ENCODE data around the gene NTSR1. TPM values are rescaled to one million over a fixed set of nuclear protein-coding genes. Genes with fewer than 3 reads are reported as not detected.
A peak's percentile ranks its signal among the peaks of the same experiment; 100 is the strongest.

NTSR1 gene
- polyA plus RNA-seq, 3 donors, result 0.35 to 2.5 (median 0.40) TPM

DNA sequence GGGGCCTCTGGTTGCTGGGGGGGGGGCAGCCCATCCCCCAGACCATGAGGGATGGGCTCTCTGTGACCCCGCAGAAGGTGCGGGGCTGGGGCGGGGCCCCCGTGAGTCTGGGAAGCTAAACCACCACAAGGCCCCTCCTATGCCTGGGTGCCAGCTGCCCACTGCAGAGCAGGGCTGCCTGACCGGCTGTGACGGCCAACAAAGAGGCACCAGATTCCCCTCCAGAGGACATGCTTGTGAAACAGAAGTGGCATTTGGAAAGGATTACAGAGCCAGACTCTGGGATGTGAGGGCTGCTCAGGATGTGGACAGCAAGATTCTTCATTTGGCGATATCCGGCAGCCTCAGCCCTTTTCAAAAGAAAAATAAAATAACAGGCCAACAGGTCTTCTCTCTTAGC, 16.5 kb upstream of the NTSR1 start:
- Mint-ChIP-seq H3K36me3 (no peaks in the 10 kb centered on the region), H3K27me3 (ENCODE audit: low read depth in 3 of 3) (peaks cover 4 to 18% (median 8%) of the 10 kb centered on the region in 3 donors), H3K4me1 (peaks cover 42% of the 10 kb centered on the region), H3K9me3 (peaks cover 0 to 1% (median 0%) of the 10 kb centered on the region in 7 donors), H3K27ac (no peak overlapping the region), H3K4me3 (no peak overlapping the region)
- no peaks in the 10 kb centered on the region for H3K27me3 ChIP-seq (ENCODE audit: control insufficient read depth in 2 of 2, insufficient read depth in 2 of 2, low read length in 2 of 2)
- peaks cover 33 to 49% of the 10 kb centered on the region in 2 donors for H3K4me1 ChIP-seq (ENCODE audit: control insufficient read depth in 1 of 2, insufficient read depth in 2 of 2, low read length in 2 of 2)
- DNase-seq, result no peak
- H4K20me1 ChIP-seq (ENCODE audit: insufficient read depth, low read length), result no peaks in the 10 kb centered on the region
- no peak overlapping the region for H2AFZ ChIP-seq (ENCODE audit: insufficient read depth, low read depth, low read length, poor library complexity, severe bottlenecking)
- no peak overlapping the region for H3K4me2 ChIP-seq (replicated peaks; ENCODE audit: extremely low read depth, low read length, poor library complexity, severe bottlenecking)
- no peaks in the 10 kb centered on the region for H3K79me2 ChIP-seq (ENCODE audit: insufficient read depth, low read length)
- TF ChIP-seq, protein P1, sequence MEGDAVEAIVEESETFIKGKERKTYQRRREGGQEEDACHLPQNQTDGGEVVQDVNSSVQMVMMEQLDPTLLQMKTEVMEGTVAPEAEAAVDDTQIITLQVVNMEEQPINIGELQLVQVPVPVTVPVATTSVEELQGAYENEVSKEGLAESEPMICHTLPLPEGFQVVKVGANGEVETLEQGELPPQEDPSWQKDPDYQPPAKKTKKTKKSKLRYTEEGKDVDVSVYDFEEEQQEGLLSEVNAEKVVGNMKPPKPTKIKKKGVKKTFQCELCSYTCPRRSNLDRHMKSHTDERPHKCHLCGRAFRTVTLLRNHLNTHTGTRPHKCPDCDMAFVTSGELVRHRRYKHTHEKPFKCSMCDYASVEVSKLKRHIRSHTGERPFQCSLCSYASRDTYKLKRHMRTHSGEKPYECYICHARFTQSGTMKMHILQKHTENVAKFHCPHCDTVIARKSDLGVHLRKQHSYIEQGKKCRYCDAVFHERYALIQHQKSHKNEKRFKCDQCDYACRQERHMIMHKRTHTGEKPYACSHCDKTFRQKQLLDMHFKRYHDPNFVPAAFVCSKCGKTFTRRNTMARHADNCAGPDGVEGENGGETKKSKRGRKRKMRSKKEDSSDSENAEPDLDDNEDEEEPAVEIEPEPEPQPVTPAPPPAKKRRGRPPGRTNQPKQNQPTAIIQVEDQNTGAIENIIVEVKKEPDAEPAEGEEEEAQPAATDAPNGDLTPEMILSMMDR (IDR thresholded peaks at IDR 0.05), result no peak
- H3K27ac ChIP-seq (ENCODE audit: low read depth in 1 of 2, low read length in 2 of 2), result no peak overlapping the region
- no peak overlapping the region for H3K4me3 ChIP-seq (replicated peaks in 1 of 3; ENCODE audit: low read depth in 2 of 3, low read length in 3 of 3)
- intact Hi-C loops (cut with micrococcal nuclease), result no loop called here
- H3K9ac ChIP-seq (ENCODE audit: insufficient read depth, low read length, poor library complexity, severe bottlenecking), result no peak overlapping the region
- H3K36me3 ChIP-seq (replicated peaks in 1 of 2; ENCODE audit: control insufficient read depth in 1 of 2, insufficient read depth in 2 of 2, low read length in 2 of 2), result no peaks in the 10 kb centered on the region
- WGBS (ENCODE audit: insufficient coverage), result 60% methylated on average over 1 of the region's 8 CpGs
- H3K9me3 ChIP-seq (replicated peaks in 1 of 2; ENCODE audit: control insufficient read depth in 1 of 2, insufficient read depth in 1 of 2, low read length in 2 of 2), result no peaks in the 10 kb centered on the region

DNA sequence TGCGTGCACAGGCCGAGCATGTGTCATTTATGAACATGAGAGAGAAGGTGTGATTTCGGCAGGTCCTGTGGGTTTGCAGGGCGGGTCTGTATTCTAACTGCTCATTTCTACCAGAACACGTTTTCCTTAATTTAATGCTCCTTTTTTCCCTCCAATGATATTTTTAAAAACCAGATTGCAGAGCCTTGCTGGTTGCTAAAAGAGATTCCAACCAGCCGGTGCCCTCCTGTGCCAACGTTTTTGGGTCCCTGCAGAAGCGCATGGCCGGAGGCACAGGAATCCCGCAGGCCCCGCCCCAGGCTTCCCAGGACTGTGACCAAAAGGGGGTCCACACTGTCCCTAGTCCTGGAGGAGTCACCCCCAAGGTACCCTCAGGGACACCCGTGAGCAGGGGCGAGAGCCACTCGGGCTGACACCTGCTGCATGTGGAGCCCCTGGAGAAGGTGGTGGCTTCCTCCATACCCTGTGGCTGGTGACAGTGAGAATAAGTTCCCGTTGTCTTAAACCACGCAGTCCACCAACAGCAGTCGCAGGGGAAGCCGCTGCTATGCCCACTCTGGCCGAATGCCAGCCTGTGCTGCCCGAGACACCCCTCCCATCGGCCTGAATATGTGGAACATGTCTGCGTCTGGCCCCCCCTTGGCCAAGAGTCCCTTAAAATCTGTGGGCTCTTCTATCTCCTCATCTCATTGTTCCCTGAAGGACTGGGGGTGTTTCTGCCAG, 15.7 kb upstream of the NTSR1 start:
- H4K20me1 ChIP-seq (ENCODE audit: insufficient read depth, low read length), result no peaks in the 10 kb centered on the region
- DNase-seq, result peak in 1 of 3 donors; percentile 44
- H3K27ac ChIP-seq (ENCODE audit: low read depth in 1 of 2, low read length in 2 of 2), result no peak overlapping the region
- Mint-ChIP-seq H3K27me3 (ENCODE audit: low read depth in 3 of 3) (peaks cover 2 to 18% (median 9%) of the 10 kb centered on the region in 3 donors), H3K36me3 (no peaks in the 10 kb centered on the region), H3K4me3 (peak overlapping the region in 1 of 2 donors; percentile 30), H3K27ac (no peak overlapping the region), H3K4me1 (peaks cover 43% of the 10 kb centered on the region), H3K9me3 (peaks cover 0 to 1% (median 0%) of the 10 kb centered on the region in 7 donors)
- peaks cover 36 to 48% of the 10 kb centered on the region in 2 donors for H3K4me1 ChIP-seq (ENCODE audit: control insufficient read depth in 1 of 2, insufficient read depth in 2 of 2, low read length in 2 of 2)
- no peaks in the 10 kb centered on the region for H3K79me2 ChIP-seq (ENCODE audit: insufficient read depth, low read length)
- no peaks in the 10 kb centered on the region for H3K27me3 ChIP-seq (ENCODE audit: control insufficient read depth in 2 of 2, insufficient read depth in 2 of 2, low read length in 2 of 2)
- H2AFZ ChIP-seq (ENCODE audit: insufficient read depth, low read depth, low read length, poor library complexity, severe bottlenecking), result no peak overlapping the region
- H3K9me3 ChIP-seq (replicated peaks in 1 of 2; ENCODE audit: control insufficient read depth in 1 of 2, insufficient read depth in 1 of 2, low read length in 2 of 2), result no peaks in the 10 kb centered on the region
- WGBS (ENCODE audit: insufficient coverage), result 39% methylated on average over 13 of the region's 22 CpGs
- no peak overlapping the region for H3K9ac ChIP-seq (ENCODE audit: insufficient read depth, low read length, poor library complexity, severe bottlenecking)
- intact Hi-C loops (cut with micrococcal nuclease), result no loop called here
- TF ChIP-seq, protein P1 (IDR thresholded peaks at IDR 0.05), result no peak
- no peak overlapping the region for H3K4me2 ChIP-seq (replicated peaks; ENCODE audit: extremely low read depth, low read length, poor library complexity, severe bottlenecking)
- no peak overlapping the region for H3K4me3 ChIP-seq (replicated peaks in 1 of 3; ENCODE audit: low read depth in 2 of 3, low read length in 3 of 3)
- H3K36me3 ChIP-seq (replicated peaks in 1 of 2; ENCODE audit: control insufficient read depth in 1 of 2, insufficient read depth in 2 of 2, low read length in 2 of 2), result no peaks in the 10 kb centered on the region
